SK-N-SH (cell line): Measurements from ENCODE around the gene SC5D. TPM values are rescaled to one million over a fixed set of nuclear protein-coding genes. Genes with fewer than 3 reads are reported as not detected.

Experiments used
- CTCF ChIA-PET: fragments of 300-600, 350-600 bp; formaldehyde crosslinking; extraction: SDS; loops from one replicate; lab custom pipeline; 2021; lab: Yijun Ruan, JAX
- POLR2A ChIA-PET: fragments of 350-600 bp; sonication (Branson Sonifier 250); formaldehyde crosslinking; extraction: SDS; loops from one replicate; lab custom pipeline; 2020; ENCODE audit warnings: antibody characterized with exemption, inconsistent platforms; lab: Yijun Ruan, JAX
- DNase-seq: peaks from one replicate; pipeline ENCODE4 v3.0.0; 2012
- H2AFZ ChIP-seq: fragments of 200-600 bp; sonication (generic); 2 replicates; pipeline ENCODE4 v1.8.1; 2016; ENCODE audit warnings: antibody characterized with exemption, mild to moderate bottlenecking, low read depth
- H3F3A ChIP-seq: fragments of 200-600 bp; sonication (generic); replicated peaks from 2 replicates; pipeline ENCODE3; 2016; ENCODE audit warnings: antibody characterized with exemption, mild to moderate bottlenecking; ENCODE audit not compliant: insufficient read depth
- H3K27ac ChIP-seq, 2 experiments: fragments of 200-500 bp in 1 of 2; fragments of 200-600 bp in 1 of 2; sonication (Bioruptor generic) in 1 of 2; sonication (generic), shearing (Covaris generic) in 1 of 2; 2 replicates each; pipeline versions ENCODE4 v1.5.1 to v1.6.1; 2014 to 2016; ENCODE audit warnings: low read depth in 2 of 2, inconsistent platforms in 1 of 2, low read length in 1 of 2, mild to moderate bottlenecking in 1 of 2, mixed read lengths in 1 of 2
- H3K27me3 ChIP-seq: fragments of 200-600 bp; sonication (generic), shearing (Covaris generic); 2 replicates; pipeline ENCODE4 v1.6.1; 2016; ENCODE audit warnings: mixed run types; ENCODE audit not compliant: insufficient read depth
- H3K36me3 ChIP-seq, 2 experiments: fragments of 200-500 bp in 1 of 2; fragments of 200-600 bp in 1 of 2; sonication (Bioruptor generic) in 1 of 2; sonication (generic) in 1 of 2; replicated peaks in 1 of 2; 2 replicates each; pipeline versions ENCODE3 to v1.5.1; 2014 to 2016; ENCODE audit warnings: low read length in 1 of 2, mild to moderate bottlenecking in 1 of 2; ENCODE audit not compliant: insufficient read depth in 2 of 2, control insufficient read depth in 1 of 2
- H3K4me1 ChIP-seq, 2 experiments: fragments of 200-500 bp in 1 of 2; fragments of 200-600 bp in 1 of 2; sonication (Bioruptor generic) in 1 of 2; sonication (generic), shearing (Covaris generic) in 1 of 2; 2 replicates each; pipeline versions ENCODE4 v1.5.1 to v1.6.1; 2014 to 2016; ENCODE audit warnings: low read depth in 1 of 2, low read length in 1 of 2, mixed run types in 1 of 2; ENCODE audit not compliant: insufficient read depth in 2 of 2, control insufficient read depth in 1 of 2
- H3K4me2 ChIP-seq: fragments of 200-600 bp; sonication (generic), shearing (Covaris generic); 2 replicates; pipeline ENCODE4 v1.6.1; 2017; ENCODE audit warnings: mixed run types
- H3K4me3 ChIP-seq, 2 experiments: fragments of 200-500 bp in 1 of 2; fragments of 200-600 bp in 1 of 2; sonication (Bioruptor generic) in 1 of 2; sonication (generic), shearing (Covaris generic) in 1 of 2; 2 replicates each; pipeline versions ENCODE4 v1.5.1 to v1.8.1; 2014 to 2016; ENCODE audit warnings: low read depth in 2 of 2, inconsistent platforms in 1 of 2, low read length in 1 of 2, mild to moderate bottlenecking in 1 of 2, mixed read lengths in 1 of 2, moderate library complexity in 1 of 2
- H3K79me2 ChIP-seq: fragments of 200-600 bp; sonication (generic); 2 replicates; pipeline ENCODE4 v1.8.1; 2017; ENCODE audit warnings: mild to moderate bottlenecking; ENCODE audit not compliant: insufficient read depth
- H3K9ac ChIP-seq: fragments of 200-600 bp; sonication (generic); 2 replicates; pipeline ENCODE4 v1.6.1; 2017; ENCODE audit warnings: mixed run types
- H3K9me2 ChIP-seq: fragments of 200-600 bp; sonication (generic); 2 replicates; pipeline ENCODE4 v1.6.1; 2017; ENCODE audit warnings: mixed run types
- H3K9me3 ChIP-seq: fragments of 200-600 bp; sonication (generic); 2 replicates; pipeline ENCODE4 v1.6.1; 2017; ENCODE audit warnings: mixed run types, mild to moderate bottlenecking, moderate library complexity
- H4K20me1 ChIP-seq: fragments of 200-600 bp; sonication (generic); 2 replicates; pipeline ENCODE4 v1.6.1; 2017; ENCODE audit warnings: mild to moderate bottlenecking, mixed run types; ENCODE audit not compliant: insufficient read depth
- CHD2 ChIP-seq: fragments of 150-350 bp; IDR thresholded peaks from 2 replicates; pipeline ENCODE4 v1.6.1; 2018; ENCODE audit warnings: low read length; ENCODE audit not compliant: partially characterized antibody
- FOSL2 ChIP-seq: IDR thresholded peaks from 2 replicates; pipeline ENCODE4 v1.4.0; 2012; ENCODE audit warnings: low read depth, mild to moderate bottlenecking, moderate library complexity, borderline replicate concordance
- FOXJ3 ChIP-seq: sonication (generic); formaldehyde crosslinking; IDR thresholded peaks from 2 replicates; pipeline ENCODE4 v1.5.1; 2020; ENCODE audit warnings: mild to moderate bottlenecking, missing genetic modification reagents
- JUND ChIP-seq: IDR thresholded peaks from 2 replicates; pipeline ENCODE4 v1.4.0; 2012
- MAX ChIP-seq: IDR thresholded peaks from 2 replicates; pipeline ENCODE4 v1.4.0; 2012; ENCODE audit warnings: low read depth
- RFX5 ChIP-seq: IDR thresholded peaks from 2 replicates; pipeline ENCODE4 v1.6.1; 2012; ENCODE audit warnings: mild to moderate bottlenecking, improper control_type of control experiment, low read length
- SMC3 ChIP-seq: IDR thresholded peaks from 2 replicates; pipeline ENCODE4 v1.6.1; 2012; ENCODE audit warnings: low read depth, low read length, improper control_type of control experiment
- TAF1 ChIP-seq: IDR thresholded peaks from 2 replicates; pipeline ENCODE4 v1.6.1; 2012; ENCODE audit warnings: low read depth, mild to moderate bottlenecking, low read length, moderate library complexity, borderline replicate concordance
- TEAD4 ChIP-seq: IDR thresholded peaks from 2 replicates; pipeline ENCODE4 v1.4.0; 2012; ENCODE audit warnings: mild to moderate bottlenecking, borderline replicate concordance; ENCODE audit not compliant: insufficient read depth
- USF2 ChIP-seq: fragments of 150-350 bp; IDR thresholded peaks from 2 replicates; pipeline ENCODE4 v1.6.1; 2017; ENCODE audit warnings: antibody characterized with exemption, low read length, low read depth, borderline replicate concordance
- YY1 ChIP-seq: IDR thresholded peaks from 2 replicates; pipeline ENCODE4 v1.4.0; 2012; ENCODE audit warnings: low read depth, mild to moderate bottlenecking
- WGBS: methylation state at CpG from one replicate; pipeline ENCODE4 v1.1.6; 2017; ENCODE audit warnings: low lambda C conversion rate; 5-methylcytosine and 5-hydroxymethylcytosine counted together
- polyA plus RNA-seq, 3 experiments: library from polyadenylated mRNA; depleted of rRNA; stranded (reverse); fragments of >200 nt; gene quantifications; 2 replicates each; pipeline ENCODE4 v1.2.3, GENCODE V29; 2012

Gene SC5D
- polyA plus RNA-seq, 1 of the 3 experiments (the other 2 are of a cell fraction) = 8.9 TPM

GRCh38 chr11:121330614-121331435, 38.3 kb downstream of the SC5D start:
- Histone ChIP-seq H3K79me2 (no peaks in the 10 kb centered on the region), H3K27me3 (no peaks in the 10 kb centered on the region; the same call in 1 of the 2 replicates), H3F3A (no peaks in the 10 kb centered on the region), H3K4me2 (no peak overlapping the region), H3K4me1 (no peaks in the 10 kb centered on the region; a peak in 1 of 4 replicates), H3K36me3 (no peaks in the 10 kb centered on the region), H3K4me3 (no peak overlapping the region), H3K9me3 (no peaks in the 10 kb centered on the region), H3K9ac (no peak overlapping the region), H2AFZ (no peak overlapping the region), H3K9me2 (no peaks in the 10 kb centered on the region), H3K27ac (no peak overlapping the region), H4K20me1 (no peaks in the 10 kb centered on the region)
- WGBS = 55% methylated on average over 19 of the region's 19 CpGs
- POLR2A ChIA-PET = no interaction called here
- TF ChIP-seq TAF1 (no peak), FOXJ3 (CRISPR knock-in tag) (no peak)
- no peak for DNase-seq
- CTCF ChIA-PET = interaction anchor here (0.9 kb wide), 1 partner anchor 261 kb away, joined by 3 read pairs; no protein-coding TSS in a partner anchor

GRCh38 chr11:121334973-121335710, 42.6 kb downstream of the SC5D start:
- Histone ChIP-seq H3K9me3 (no peaks in the 10 kb centered on the region), H2AFZ (no peak overlapping the region), H3K9ac (no peak overlapping the region), H3K79me2 (no peaks in the 10 kb centered on the region), H4K20me1 (no peaks in the 10 kb centered on the region), H3K4me1 (no peaks in the 10 kb centered on the region; a peak in 1 of 4 replicates), H3K9me2 (no peaks in the 10 kb centered on the region), H3K27me3 (no peaks in the 10 kb centered on the region), H3F3A (no peaks in the 10 kb centered on the region), H3K27ac (no peak overlapping the region), H3K36me3 (no peaks in the 10 kb centered on the region), H3K4me3 (no peak overlapping the region), H3K4me2 (no peak overlapping the region)
- CTCF ChIA-PET = interaction anchor here (0.8 to 3.6 kb wide), 6 partner anchors 12 to 257 kb away, joined by 3 to 25 read pairs (median 3); no protein-coding TSS in a partner anchor
- WGBS = 52% methylated on average over 6 of the region's 7 CpGs
- POLR2A ChIA-PET = no interaction called here
- no peak for DNase-seq
- no peak for TF ChIP-seq YY1

- Histone ChIP-seq H3K9ac (no peak overlapping the region), H2AFZ (no peak overlapping the region), H3K79me2 (no peaks in the 10 kb centered on the region), H3K27me3 (no peaks in the 10 kb centered on the region), H3K9me2 (no peaks in the 10 kb centered on the region), H3F3A (no peaks in the 10 kb centered on the region), H3K9me3 (no peaks in the 10 kb centered on the region), H3K36me3 (no peaks in the 10 kb centered on the region), H3K4me1 (no peaks in the 10 kb centered on the region; a peak in 1 of 4 replicates), H3K4me2 (no peak overlapping the region), H3K27ac (no peak overlapping the region), H3K4me3 (no peak overlapping the region), H4K20me1 (no peaks in the 10 kb centered on the region)
- CTCF ChIA-PET = interaction anchor here (1.1 to 3.6 kb wide), 5 partner anchors 11 to 255 kb away, joined by 3 to 25 read pairs (median 4); no protein-coding TSS in a partner anchor
- POLR2A ChIA-PET = no interaction called here
- DNase-seq = no peak
- no peak for TF ChIP-seq SMC3
- TF ChIP-seq USF2 = no peak
- TF ChIP-seq RFX5 = no peak
- TF ChIP-seq FOSL2 = no peak
- no peak for TF ChIP-seq CHD2
- TF ChIP-seq JUND = no peak
- TF ChIP-seq FOXJ3 (CRISPR knock-in tag) = no peak
- no peak for TF ChIP-seq TEAD4
- no peak for TF ChIP-seq MAX
- 60% methylated on average over 6 of the region's 6 CpGs for WGBS
Measured at GRCh38 chr11:121336279-121336937, 43.8 kb downstream of the SC5D start.
